Common myeloid progenitor, CD34-positive (primary cell): ENCODE results near the gene COQ10B.
"Not testable (repeated sequence)": the region's sequence is repeated elsewhere in the genome, so short reads cannot be mapped to it uniquely, and the experiment has no call there.

Experiments used
- CTCF ChIA-PET: fragments of 350-600 bp; sonication (Branson Sonifier 250); formaldehyde crosslinking; loops from one replicate; lab custom pipeline; 2021; ENCODE audit warnings: antibody characterized with exemption; lab: Charles Lee
- POLR2A ChIA-PET: fragments of 350-600 bp; sonication (Branson Sonifier 250); formaldehyde crosslinking; loops from one replicate; lab custom pipeline; 2021; ENCODE audit warnings: antibody characterized with exemption; lab: Charles Lee
- DNase-seq, 3 donors: peaks; one replicate each; pipeline versions ENCODE4 v3.0.0 to v3.0.0-alpha.2; 2013
- H3K27ac ChIP-seq, 2 experiments: 1 replicate in 1 of 2; 2 replicates in 1 of 2; pipeline ENCODE4 v1.7.0; 2013; ENCODE audit warnings: inconsistent platforms in 2 of 2, low read length in 2 of 2, mild to moderate bottlenecking in 2 of 2, low read depth in 1 of 2, moderate library complexity in 1 of 2; ENCODE audit not compliant: severe bottlenecking in 2 of 2, insufficient read depth in 1 of 2, poor library complexity in 1 of 2
- H3K27me3 ChIP-seq, 5 experiments: replicated peaks in 2 of 5; 1 replicate in 3 of 5; 2 replicates in 2 of 5; pipeline versions ENCODE4 v1.6.1 to v1.7.0; 2013; ENCODE audit warnings: low read length in 4 of 5, mild to moderate bottlenecking in 2 of 5, moderate library complexity in 2 of 5, inconsistent platforms in 1 of 5; ENCODE audit not compliant: insufficient read depth in 5 of 5, control insufficient read depth in 4 of 5
- H3K36me3 ChIP-seq, 4 experiments: 1 replicate in 2 of 4; 2 replicates in 2 of 4; pipeline versions ENCODE4 v1.6.1 to v1.7.0; 2013; ENCODE audit warnings: low read length in 3 of 4, control low read depth in 1 of 4, mild to moderate bottlenecking in 1 of 4; ENCODE audit not compliant: control insufficient read depth in 4 of 4, insufficient read depth in 4 of 4
- H3K4me1 ChIP-seq, 4 experiments: 1 replicate in 3 of 4; 2 replicates in 1 of 4; pipeline versions ENCODE4 v1.6.1 to v1.7.1; 2013; ENCODE audit warnings: low read length in 3 of 4, mild to moderate bottlenecking in 3 of 4, control low read depth in 1 of 4, inconsistent platforms in 1 of 4, moderate library complexity in 1 of 4; ENCODE audit not compliant: control insufficient read depth in 4 of 4, insufficient read depth in 4 of 4; ENCODE audit errors: control extremely low read depth in 1 of 4
- H3K4me3 ChIP-seq, 7 experiments: 1 replicate in 4 of 7; 2 replicates in 3 of 7; pipeline versions ENCODE4 v1.5.1 to v1.7.0; 2013; ENCODE audit warnings: mild to moderate bottlenecking in 7 of 7, low read length in 6 of 7, moderate library complexity in 6 of 7, inconsistent platforms in 2 of 7, low read depth in 2 of 7, control low read depth in 1 of 7; ENCODE audit not compliant: insufficient read depth in 4 of 7, control insufficient read depth in 1 of 7; ENCODE audit errors: extremely low read depth in 1 of 7
- H3K9me3 ChIP-seq, 5 experiments: 1 replicate in 4 of 5; 2 replicates in 1 of 5; pipeline versions ENCODE4 v1.6.1 to v1.7.1; 2013; ENCODE audit warnings: low read length in 4 of 5, mild to moderate bottlenecking in 2 of 5, inconsistent platforms in 1 of 5, low read depth in 1 of 5, moderate library complexity in 1 of 5; ENCODE audit not compliant: control insufficient read depth in 4 of 5, insufficient read depth in 2 of 5; ENCODE audit errors: control extremely low read depth in 1 of 5
- WGBS: methylation state at CpG from one replicate; pipeline ENCODE4 v1.1.5; 2013; ENCODE audit not compliant: insufficient coverage; 5-methylcytosine and 5-hydroxymethylcytosine counted together

Gene COQ10B

DNA sequence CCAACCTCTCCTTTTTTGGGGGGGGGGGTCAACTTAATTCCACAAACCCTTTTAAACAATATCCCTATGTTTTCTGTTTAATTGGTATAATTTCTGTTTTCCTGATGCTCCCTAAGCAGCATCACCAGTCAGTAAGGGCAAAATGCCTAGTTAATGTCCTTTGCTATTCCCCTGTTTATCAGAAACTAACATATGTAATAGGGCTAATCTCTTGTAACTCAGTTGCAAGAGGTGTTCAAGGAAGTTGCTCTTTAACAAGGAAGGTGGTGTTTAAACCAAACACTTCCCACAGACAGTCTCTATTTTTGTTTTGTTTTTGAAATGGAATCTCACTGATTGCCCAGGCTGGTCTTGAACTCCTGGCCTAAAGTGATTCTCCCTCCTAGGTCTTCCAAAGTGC lies 6.5 kb upstream of the COQ10B start:
- POLR2A ChIA-PET = no interaction called here

DNA sequence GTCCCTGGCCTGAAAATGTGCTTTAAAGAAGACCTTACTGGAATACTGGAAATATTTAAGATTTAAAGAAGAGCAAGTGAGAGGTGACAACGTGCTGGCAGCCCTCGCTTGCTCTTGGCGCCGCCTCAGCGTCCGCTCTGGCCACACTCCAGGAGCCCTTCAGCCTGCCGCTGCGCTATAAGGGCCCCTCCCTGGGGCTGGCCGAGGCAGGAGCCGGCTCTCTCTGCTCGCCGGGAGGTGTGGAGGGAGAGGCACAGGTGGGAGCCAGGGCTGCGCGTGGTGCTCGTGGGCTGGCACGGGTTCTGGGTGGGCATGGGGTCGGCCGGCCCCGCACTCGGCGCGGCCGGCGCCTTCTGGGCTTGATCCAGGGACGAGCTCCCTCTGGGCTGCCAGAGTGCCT lies 2.9 kb upstream of the COQ10B start:
- H3K27ac ChIP-seq = no peak overlapping the region
- POLR2A ChIA-PET = interaction anchor here (4.2 kb wide), 1 partner anchor 15 kb away, joined by 48 read pairs; the partner anchor contains the start of gene SF3B1
- H3K27me3 ChIP-seq = no peaks in the 10 kb centered on the region
- DNase-seq = no peak
- WGBS = 95% methylated on average over 18 of the region's 25 CpGs
- no peak overlapping the region for H3K4me3 ChIP-seq
- H3K4me1 ChIP-seq = peaks cover 10 to 21% (median 16%) of the 10 kb centered on the region in 4 experiments
- no peaks in the 10 kb centered on the region for H3K9me3 ChIP-seq
- no peaks in the 10 kb centered on the region for H3K36me3 ChIP-seq
- CTCF ChIA-PET = interaction anchor here (0.9 to 2.3 kb wide), 4 partner anchors 9 to 16 kb away, joined by 4 to 6 read pairs (median 5); partner anchors contain the start of gene SF3B1

More for the DNA sequence above, 6.5 kb upstream of the COQ10B start:
- H3K36me3 ChIP-seq = no peaks in the 10 kb centered on the region
- H3K4me1 ChIP-seq = peaks cover 6 to 20% (median 17%) of the 10 kb centered on the region in 4 experiments
- H3K27me3 ChIP-seq = no peaks in the 10 kb centered on the region
- no peaks in the 10 kb centered on the region for H3K9me3 ChIP-seq
- H3K27ac ChIP-seq = no peak overlapping the region
- no peak overlapping the region for H3K4me3 ChIP-seq
- CTCF ChIA-PET = no interaction called here
- DNase-seq = no peak

DNA sequence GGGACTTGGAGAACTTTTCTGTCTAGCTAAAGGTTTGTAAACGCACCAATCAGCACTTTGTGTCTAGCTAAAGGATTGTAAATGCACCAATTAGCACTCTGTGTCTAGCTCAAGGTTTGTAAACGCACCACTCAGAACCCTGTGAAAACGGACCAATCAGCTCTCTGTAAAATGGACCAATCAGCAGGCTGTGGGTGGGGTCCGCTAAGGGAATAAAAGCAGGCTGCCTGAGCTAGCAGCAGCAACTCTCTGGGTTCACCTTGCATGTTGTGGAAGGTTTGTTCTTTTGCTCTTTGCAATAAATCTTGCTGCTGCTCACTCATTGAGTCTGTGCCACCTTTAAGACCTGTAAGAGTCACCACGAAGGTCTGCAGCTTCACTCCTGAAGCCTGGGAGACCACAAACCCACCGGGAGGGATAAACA lies 2.4 kb upstream of the COQ10B start:
- WGBS = 88% methylated on average over 6 of the region's 6 CpGs
- ChIA-PET POLR2A (interaction anchor here (0.6 to 4.2 kb wide), 2 partner anchors 15 to 29 kb away, joined by 3 to 48 read pairs; partner anchors contain the start of gene SF3B1), CTCF (interaction anchor here (0.9 to 2.3 kb wide), 4 partner anchors 10 to 16 kb away, joined by 4 to 6 read pairs (median 5); partner anchors contain the start of gene SF3B1)
- not testable (repeated sequence) for H3K36me3 ChIP-seq, H3K27me3 ChIP-seq, H3K27ac ChIP-seq, H3K4me3 ChIP-seq, H3K9me3 ChIP-seq
- H3K4me1 ChIP-seq = peaks cover 10 to 21% (median 15%) of the 10 kb centered on the region in 4 experiments
- peak in 1 of 3 donors; percentile 35 for DNase-seq

DNA sequence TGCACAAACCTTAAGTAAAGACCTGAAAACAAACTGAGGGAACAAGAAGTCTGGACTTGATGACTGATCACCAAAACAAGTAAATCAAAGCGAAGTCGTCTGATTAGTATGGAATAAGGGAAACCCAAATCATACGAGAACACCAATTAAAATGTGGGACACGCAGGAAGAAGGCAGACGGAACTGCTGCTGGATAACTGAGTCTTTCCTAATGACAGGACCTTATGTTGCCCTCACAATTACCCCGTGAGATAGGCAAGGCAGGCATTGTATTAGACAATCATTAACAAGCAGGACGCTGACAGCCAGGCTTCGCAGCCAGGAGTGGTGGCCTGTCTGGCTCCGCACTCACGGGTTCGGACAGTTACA lies 614 bp upstream of the COQ10B start:
- Histone ChIP-seq H3K36me3 (no peaks in the 10 kb centered on the region), H3K27me3 (no peaks in the 10 kb centered on the region), H3K9me3 (no peaks in the 10 kb centered on the region), H3K4me3 (peak overlapping the region; percentile 85 to 100 (median 96)), H3K4me1 (peaks cover 10 to 21% (median 15%) of the 10 kb centered on the region in 4 experiments), H3K27ac (peak overlapping the region; percentile 81 to 99)
- POLR2A ChIA-PET = interaction anchor here (0.6 to 4.2 kb wide), 2 partner anchors 10 to 17 kb away, joined by 3 to 48 read pairs; partner anchors contain the start of gene SF3B1
- CTCF ChIA-PET = interaction anchor here (0.8 to 2.3 kb wide), 4 partner anchors 12 to 88 kb away, joined by 3 to 6 read pairs (median 4); no protein-coding TSS in a partner anchor
- DNase-seq = no peak
- 4% methylated on average over 11 of the region's 11 CpGs for WGBS

DNA sequence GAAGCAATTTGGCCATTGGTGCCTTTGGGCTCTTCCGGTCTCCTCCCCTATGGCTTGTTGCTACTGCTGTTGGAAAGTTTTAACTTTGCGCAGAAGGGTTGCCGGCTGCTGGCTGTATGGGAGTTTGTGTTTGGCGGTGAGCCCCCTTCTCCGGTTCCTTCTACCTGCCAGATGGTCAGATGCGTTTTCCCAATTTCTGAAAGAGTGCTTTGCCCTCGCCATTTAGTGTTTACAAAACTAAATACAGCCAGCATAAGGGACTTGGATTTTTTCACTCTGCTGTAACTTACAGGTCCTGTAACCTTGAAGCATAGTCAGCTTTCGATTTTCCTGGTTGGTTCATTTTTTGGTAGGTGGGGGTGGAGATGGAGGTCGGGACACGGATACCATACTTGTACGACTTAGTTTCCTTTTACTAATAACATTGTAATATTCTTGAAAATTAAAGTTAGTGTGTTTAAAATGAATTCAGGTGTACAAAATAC lies 604 bp downstream of the COQ10B start:
- Histone ChIP-seq H3K4me3 (peak overlapping the region; percentile 85 to 100 (median 96)), H3K27ac (peak overlapping the region; percentile 99), H3K4me1 (peaks cover 10 to 21% (median 15%) of the 10 kb centered on the region in 4 experiments), H3K9me3 (no peaks in the 10 kb centered on the region), H3K36me3 (no peaks in the 10 kb centered on the region), H3K27me3 (no peaks in the 10 kb centered on the region)
- no peak for DNase-seq
- WGBS = 0% methylated on average over 4 of the region's 11 CpGs
- ChIA-PET POLR2A (interaction anchor here (4.2 kb wide), 1 partner anchor 18 kb away, joined by 48 read pairs; the partner anchor contains the start of gene SF3B1), CTCF (interaction anchor here (1.5 kb wide), 1 partner anchor 87 kb away, joined by 3 read pairs; no protein-coding TSS in a partner anchor)

DNA sequence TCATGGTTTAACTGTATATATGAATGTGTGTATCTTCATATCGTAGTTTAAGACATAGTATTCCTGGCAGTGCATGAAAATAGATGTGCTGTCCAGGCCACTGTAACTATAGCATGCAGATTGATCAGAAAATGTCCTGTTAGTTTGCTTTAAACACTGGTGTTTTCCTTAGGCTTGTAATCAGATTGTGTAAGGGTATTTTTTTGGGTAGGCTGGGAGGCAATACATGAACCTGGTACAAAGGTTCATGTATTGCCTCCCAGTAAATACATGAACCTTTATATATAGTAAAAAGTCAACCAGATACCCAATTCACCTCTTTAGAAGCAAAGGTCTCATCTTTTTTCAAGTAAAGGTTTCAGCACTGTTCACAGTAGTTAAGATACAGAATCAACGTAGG lies 1.6 kb downstream of the COQ10B start:
- no peak for DNase-seq
- Histone ChIP-seq H3K27me3 (no peaks in the 10 kb centered on the region), H3K36me3 (peaks cover 1 to 6% (median 3%) of the 10 kb centered on the region in 4 experiments), H3K4me3 (peak overlapping the region in 5 of 7 experiments; percentile 85 to 100 (median 97)), H3K4me1 (peaks cover 10 to 21% (median 15%) of the 10 kb centered on the region in 4 experiments), H3K9me3 (no peaks in the 10 kb centered on the region), H3K27ac (peak overlapping the region in 1 of 2 experiments; percentile 99)
- ChIA-PET POLR2A (no interaction called here), CTCF (no interaction called here)
- WGBS = 100% methylated on average over 1 of the region's 2 CpGs

DNA sequence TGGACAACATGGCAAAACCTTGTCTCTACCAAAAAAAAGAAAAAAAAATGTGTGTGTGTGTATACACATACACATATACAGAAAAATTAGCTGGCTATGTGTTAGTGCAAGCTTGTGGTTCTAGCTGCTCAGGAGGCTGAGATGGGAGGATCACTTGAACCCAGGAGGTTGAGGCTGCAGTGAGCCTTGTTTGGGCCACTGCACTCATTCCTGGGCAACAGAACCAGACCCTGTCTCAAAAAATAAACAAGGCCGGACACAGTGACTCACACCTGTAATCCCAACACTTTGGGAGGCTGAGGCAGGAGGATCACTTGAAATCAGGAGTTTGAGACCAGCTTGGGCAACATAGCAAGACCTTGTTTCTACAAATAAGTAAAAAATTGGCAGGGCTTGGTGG lies 2.1 kb downstream of the COQ10B start:
- H3K27me3 ChIP-seq = no peaks in the 10 kb centered on the region
- H3K27ac ChIP-seq = no peak overlapping the region
- ChIA-PET POLR2A (no interaction called here), CTCF (no interaction called here)
- H3K4me3 ChIP-seq = no peak overlapping the region
- WGBS = no CpG with 5 or more reads among the region's 1 CpG
- peaks cover 4 to 11% (median 6%) of the 10 kb centered on the region in 4 experiments for H3K36me3 ChIP-seq
- DNase-seq = no peak
- H3K9me3 ChIP-seq = no peaks in the 10 kb centered on the region
- peaks cover 10 to 21% (median 15%) of the 10 kb centered on the region in 4 experiments for H3K4me1 ChIP-seq
